Mesenchymal stem cell (in vitro differentiated cells and primary cell): ENCODE results near the gene PBX1.

Experiments used
- DNase-seq: peaks from one replicate; pipeline ENCODE4 v3.0.0-alpha.2; 2013
- H2AFZ ChIP-seq: one replicate; pipeline ENCODE4 v1.6.1; 2013; ENCODE audit warnings: low read depth, mild to moderate bottlenecking, control low read depth, inconsistent platforms, low read length, moderate library complexity
- H2AK5ac ChIP-seq: 2 replicates; pipeline ENCODE4 v1.6.1; 2013; ENCODE audit warnings: low read length, moderate library complexity, mild to moderate bottlenecking, inconsistent platforms; ENCODE audit not compliant: severe bottlenecking
- H2BK120ac ChIP-seq: one replicate; pipeline ENCODE4 v1.6.1; 2013; ENCODE audit warnings: low read depth, mild to moderate bottlenecking, inconsistent platforms, low read length, moderate library complexity
- H2BK12ac ChIP-seq, 2 experiments: one replicate each; pipeline ENCODE4 v1.6.1; 2013; ENCODE audit warnings: inconsistent platforms in 2 of 2, low read length in 2 of 2, mild to moderate bottlenecking in 2 of 2, moderate library complexity in 2 of 2, control low read depth in 1 of 2
- H2BK15ac ChIP-seq: one replicate; pipeline ENCODE4 v1.6.1; 2013; ENCODE audit warnings: mild to moderate bottlenecking, low read depth, inconsistent platforms; ENCODE audit not compliant: poor library complexity, severe bottlenecking
- H2BK5ac ChIP-seq: 2 replicates; pipeline ENCODE4 v1.6.1; 2013; ENCODE audit warnings: low read depth, mild to moderate bottlenecking, low read length, control low read depth, inconsistent platforms; ENCODE audit not compliant: poor library complexity, severe bottlenecking
- H3K14ac ChIP-seq, 2 experiments: one replicate each; pipeline ENCODE4 v1.6.1; 2013; ENCODE audit warnings: inconsistent platforms in 2 of 2, low read length in 2 of 2, control low read depth in 1 of 2, mild to moderate bottlenecking in 1 of 2, moderate library complexity in 1 of 2
- H3K18ac ChIP-seq, 2 experiments: one replicate each; pipeline ENCODE4 v1.6.1; 2013; ENCODE audit warnings: inconsistent platforms in 2 of 2, low read length in 2 of 2, control low read depth in 1 of 2, low read depth in 1 of 2, mild to moderate bottlenecking in 1 of 2
- H3K23ac ChIP-seq, 2 experiments: one replicate each; pipeline ENCODE4 v1.6.1; 2013; ENCODE audit warnings: inconsistent platforms in 2 of 2, low read length in 2 of 2, mild to moderate bottlenecking in 2 of 2, moderate library complexity in 2 of 2, control low read depth in 1 of 2
- H3K27ac ChIP-seq: 2 replicates; pipeline ENCODE4 v1.5.1; 2013; ENCODE audit warnings: mild to moderate bottlenecking, moderate library complexity, low read length, control low read depth, inconsistent platforms; ENCODE audit not compliant: poor library complexity, severe bottlenecking
- H3K27me3 ChIP-seq, 2 experiments: 2 replicates each; pipeline versions ENCODE4 v1.6.1 to v1.7.0; 2013; ENCODE audit warnings: low read length in 2 of 2, mild to moderate bottlenecking in 2 of 2, moderate library complexity in 2 of 2, control low read depth in 1 of 2, inconsistent platforms in 1 of 2; ENCODE audit not compliant: control insufficient read depth in 1 of 2, insufficient read depth in 1 of 2
- H3K36me3 ChIP-seq, 2 experiments: 2 replicates each; pipeline versions ENCODE4 v1.6.1 to v1.7.0; 2013; ENCODE audit warnings: low read length in 2 of 2, control low read depth in 1 of 2, inconsistent platforms in 1 of 2, low read depth in 1 of 2, mild to moderate bottlenecking in 1 of 2; ENCODE audit not compliant: insufficient read depth in 2 of 2, control insufficient read depth in 1 of 2
- H3K4ac ChIP-seq, 2 experiments: one replicate each; pipeline ENCODE4 v1.6.1; 2013; ENCODE audit warnings: inconsistent platforms in 2 of 2, low read length in 2 of 2, mild to moderate bottlenecking in 2 of 2, moderate library complexity in 2 of 2, control low read depth in 1 of 2, low read depth in 1 of 2
- H3K4me1 ChIP-seq: 2 replicates; pipeline ENCODE4 v1.6.1; 2013; ENCODE audit warnings: low read depth, low read length, control low read depth; ENCODE audit not compliant: control insufficient read depth, insufficient read depth
- H3K4me2 ChIP-seq: 2 replicates; pipeline ENCODE4 v1.6.1; 2013; ENCODE audit warnings: low read length, mild to moderate bottlenecking, inconsistent platforms; ENCODE audit not compliant: poor library complexity, severe bottlenecking
- H3K4me3 ChIP-seq, 2 experiments: 2 replicates each; pipeline versions ENCODE4 v1.5.1 to v1.7.0; 2013; ENCODE audit warnings: low read length in 2 of 2, mild to moderate bottlenecking in 2 of 2, control low read depth in 1 of 2, low read depth in 1 of 2; ENCODE audit not compliant: insufficient read depth in 1 of 2
- H3K79me1 ChIP-seq: replicated peaks from 2 replicates; pipeline ENCODE4 v1.6.1; 2013; ENCODE audit warnings: mild to moderate bottlenecking, control low read depth, low read length, inconsistent platforms; ENCODE audit not compliant: poor library complexity, severe bottlenecking
- H3K9ac ChIP-seq: 2 replicates; pipeline ENCODE4 v1.7.0; 2013; ENCODE audit warnings: mild to moderate bottlenecking, low read length, moderate library complexity
- H3K9me3 ChIP-seq: 2 replicates; pipeline ENCODE4 v1.7.0; 2013; ENCODE audit warnings: mild to moderate bottlenecking, low read length; ENCODE audit not compliant: control insufficient read depth
- H4K8ac ChIP-seq: one replicate; pipeline ENCODE4 v1.6.1; 2013; ENCODE audit warnings: inconsistent platforms, mild to moderate bottlenecking, low read length, moderate library complexity
- H4K91ac ChIP-seq: one replicate; pipeline ENCODE4 v1.6.1; 2013; ENCODE audit warnings: mild to moderate bottlenecking, low read length, inconsistent platforms
- WGBS: methylation state at CpG from one replicate; pipeline ENCODE4 v1.1.7; 2013; ENCODE audit warnings: mixed read lengths; 5-methylcytosine and 5-hydroxymethylcytosine counted together

The PBX1 gene

DNA sequence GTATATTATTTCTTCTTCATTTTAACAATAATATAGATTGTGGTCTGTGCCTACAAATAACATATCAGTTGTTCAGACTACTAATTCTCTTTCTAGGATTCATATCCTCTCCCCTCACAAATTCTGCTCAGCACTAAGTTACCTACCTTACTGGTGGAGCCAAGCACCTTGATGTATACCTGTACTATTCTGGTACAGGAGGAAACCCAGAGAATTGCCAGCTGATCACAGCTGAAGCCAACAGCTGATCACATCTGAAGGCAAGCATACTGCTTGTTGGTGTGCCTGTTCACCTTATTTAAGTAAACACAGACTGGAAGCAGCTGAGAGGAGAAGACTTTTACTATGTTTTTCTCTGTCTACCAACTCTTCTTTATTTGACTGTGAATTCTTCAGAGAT, 101.8 kb downstream of the PBX1 start:
- H4K8ac ChIP-seq = no peak overlapping the region
- H3K4me3 ChIP-seq = no peak overlapping the region
- no peaks in the 10 kb centered on the region for H3K27me3 ChIP-seq
- no peaks in the 10 kb centered on the region for H3K4me1 ChIP-seq
- H2AFZ ChIP-seq = no peak overlapping the region
- no peaks in the 10 kb centered on the region for H3K9me3 ChIP-seq
- peaks cover 3% of the 10 kb centered on the region for H3K79me1 ChIP-seq
- no peak overlapping the region for H2AK5ac ChIP-seq
- no peak overlapping the region for H4K91ac ChIP-seq
- no peak overlapping the region for H2BK15ac ChIP-seq
- no peak overlapping the region for H3K18ac ChIP-seq
- no peak overlapping the region for H3K9ac ChIP-seq
- H2BK12ac ChIP-seq = no peak overlapping the region
- no peak overlapping the region for H3K23ac ChIP-seq
- DNase-seq = no peak
- H3K4ac ChIP-seq = no peak overlapping the region
- H2BK5ac ChIP-seq = no peak overlapping the region
- H2BK120ac ChIP-seq = no peak overlapping the region
- H3K27ac ChIP-seq = no peak overlapping the region
- no peak overlapping the region for H3K4me2 ChIP-seq
- no peak overlapping the region for H3K14ac ChIP-seq
- H3K36me3 ChIP-seq = no peaks in the 10 kb centered on the region

DNA sequence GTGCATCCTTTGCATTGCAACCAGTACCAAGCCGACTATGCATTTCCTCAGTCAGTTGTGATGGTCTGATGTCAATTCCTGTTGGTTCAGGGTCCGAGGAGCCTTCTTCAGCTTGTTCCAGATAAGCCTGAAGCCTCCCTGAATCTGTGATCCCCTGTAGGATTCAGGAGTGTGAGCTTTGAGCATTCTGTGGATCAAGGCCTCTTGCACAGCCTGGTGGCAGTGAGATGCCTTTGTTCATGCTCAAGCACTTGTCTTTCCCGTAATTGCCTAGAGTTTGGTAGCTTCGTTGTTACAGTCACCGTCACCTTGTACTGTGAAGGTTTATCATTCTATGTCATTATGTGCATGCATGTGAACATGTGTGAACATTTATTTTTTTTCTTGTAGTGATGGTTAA, 103.5 kb downstream of the PBX1 start:
- Histone ChIP-seq H3K9me3 (no peaks in the 10 kb centered on the region), H3K4me3 (no peak overlapping the region), H3K18ac (no peak overlapping the region), H3K79me1 (peaks cover 3% of the 10 kb centered on the region), H2BK120ac (no peak overlapping the region), H3K23ac (no peak overlapping the region), H2BK5ac (no peak overlapping the region), H3K27ac (no peak overlapping the region), H4K8ac (no peak overlapping the region), H2AK5ac (no peak overlapping the region), H3K14ac (no peak overlapping the region), H3K4me2 (no peak overlapping the region), H3K9ac (no peak overlapping the region), H3K4me1 (no peaks in the 10 kb centered on the region), H2AFZ (no peak overlapping the region), H3K27me3 (no peaks in the 10 kb centered on the region), H2BK15ac (no peak overlapping the region), H3K4ac (no peak overlapping the region), H4K91ac (no peak overlapping the region), H2BK12ac (peak overlapping the region in 1 of 2 experiments; percentile 23), H3K36me3 (no peaks in the 10 kb centered on the region)
- WGBS = 90% methylated on average over 4 of the region's 5 CpGs
- DNase-seq = no peak

DNA sequence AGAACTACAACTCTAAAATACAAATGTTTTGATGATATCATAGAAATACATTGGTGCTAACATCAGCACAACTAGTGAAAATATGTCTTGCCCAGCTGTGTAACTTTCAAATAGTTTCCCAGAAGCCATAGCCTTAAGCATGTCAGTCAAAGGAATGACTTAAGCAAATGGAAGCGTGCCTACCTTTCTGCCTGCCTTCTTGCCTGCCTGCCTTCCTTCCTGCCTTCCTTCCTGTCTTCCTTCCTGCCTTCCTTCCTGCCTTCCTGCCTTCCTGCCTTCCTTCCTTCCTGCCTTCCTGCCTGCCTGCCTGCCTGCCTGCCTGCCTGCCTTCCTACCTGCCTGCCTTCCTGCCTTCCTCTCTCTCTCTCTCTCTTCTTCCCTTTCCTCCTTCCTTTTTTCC, 104.0 kb downstream of the PBX1 start:
- H3K9me3 ChIP-seq = no peaks in the 10 kb centered on the region
- no peak overlapping the region for H3K4ac ChIP-seq
- no peak overlapping the region for H2AK5ac ChIP-seq
- no peak overlapping the region for H3K23ac ChIP-seq
- H3K36me3 ChIP-seq = no peaks in the 10 kb centered on the region
- no peak overlapping the region for H3K27ac ChIP-seq
- peaks cover 3% of the 10 kb centered on the region for H3K79me1 ChIP-seq
- H2AFZ ChIP-seq = no peak overlapping the region
- WGBS = 98% methylated on average over 1 of the region's 1 CpG
- H3K4me2 ChIP-seq = no peak overlapping the region
- no peaks in the 10 kb centered on the region for H3K27me3 ChIP-seq
- no peak overlapping the region for H2BK5ac ChIP-seq
- H3K18ac ChIP-seq = peak overlapping the region in 1 of 2 experiments; percentile 46
- peak overlapping the region in 1 of 2 experiments; percentile 94 for H3K14ac ChIP-seq
- H2BK15ac ChIP-seq = no peak overlapping the region
- H2BK12ac ChIP-seq = peak overlapping the region in 1 of 2 experiments; percentile 23
- no peak overlapping the region for H3K9ac ChIP-seq
- no peak for DNase-seq
- no peak overlapping the region for H4K8ac ChIP-seq
- no peaks in the 10 kb centered on the region for H3K4me1 ChIP-seq
- H3K4me3 ChIP-seq = no peak overlapping the region
- H2BK120ac ChIP-seq = no peak overlapping the region
- H4K91ac ChIP-seq = peak overlapping the region; percentile 9

DNA sequence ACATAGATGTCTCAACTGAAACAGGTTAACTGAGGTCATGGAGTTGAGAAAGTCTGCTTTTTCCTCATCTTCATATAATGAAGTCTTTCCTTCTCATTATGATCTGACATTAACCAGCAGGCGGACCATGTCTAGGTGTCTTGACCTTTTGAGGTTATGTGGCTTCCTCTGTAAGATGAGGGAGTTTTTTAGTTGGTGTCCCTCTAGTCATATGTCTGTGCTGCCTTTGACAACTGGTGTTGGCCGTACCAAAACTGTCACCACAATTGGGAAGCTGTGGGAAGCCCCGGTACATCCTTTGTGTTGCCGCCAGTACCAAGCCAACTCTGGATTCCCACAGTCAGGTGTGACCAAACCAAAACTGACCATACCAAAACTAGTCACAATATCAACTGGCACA, 105.1 kb downstream of the PBX1 start:
- H2BK5ac ChIP-seq = no peak overlapping the region
- H2BK15ac ChIP-seq = no peak overlapping the region
- H3K23ac ChIP-seq = no peak overlapping the region
- no peak overlapping the region for H4K8ac ChIP-seq
- no peak overlapping the region for H2BK12ac ChIP-seq
- peaks cover 7% of the 10 kb centered on the region for H3K79me1 ChIP-seq
- H3K18ac ChIP-seq = no peak overlapping the region
- no peaks in the 10 kb centered on the region for H3K36me3 ChIP-seq
- no peak overlapping the region for H3K4me2 ChIP-seq
- no peak overlapping the region for H3K27ac ChIP-seq
- no peak overlapping the region for H3K4me3 ChIP-seq
- H3K4ac ChIP-seq = no peak overlapping the region
- H2AFZ ChIP-seq = no peak overlapping the region
- no peaks in the 10 kb centered on the region for H3K9me3 ChIP-seq
- 92% methylated on average over 3 of the region's 4 CpGs for WGBS
- no peak overlapping the region for H3K14ac ChIP-seq
- H4K91ac ChIP-seq = no peak overlapping the region
- no peak overlapping the region for H2AK5ac ChIP-seq
- no peak overlapping the region for H3K9ac ChIP-seq
- H2BK120ac ChIP-seq = no peak overlapping the region
- no peak for DNase-seq
- no peaks in the 10 kb centered on the region for H3K27me3 ChIP-seq
- no peaks in the 10 kb centered on the region for H3K4me1 ChIP-seq
